Tibial nerve (tissue), 4 donors: ENCODE data around the gene TMEM183A.

Experiments used
- EP300 ChIP-seq, 2 donors: sonication (generic); formaldehyde crosslinking; IDR thresholded peaks; one replicate each; pipeline ENCODE4 v1.6.1; 2017; ENCODE audit warnings: antibody characterized with exemption in 2 of 2, mild to moderate bottlenecking in 1 of 2
- POLR2A ChIP-seq, 2 donors: fragments of 450-650 bp; IDR thresholded peaks; one replicate each; pipeline ENCODE4 v1.6.1; 2017; ENCODE audit warnings: antibody characterized with exemption in 2 of 2, mild to moderate bottlenecking in 2 of 2, moderate library complexity in 2 of 2
- TF ChIP-seq, protein P1 (sequence below), 5 experiments: fragments of 200-600 bp in 3 of 5; fragments of 450-650 bp in 2 of 5; sonication (generic) in 3 of 5; IDR thresholded peaks; one replicate each; pipeline ENCODE4 v1.5.1; 2016 to 2019; ENCODE audit warnings: antibody characterized with exemption in 5 of 5, mild to moderate bottlenecking in 3 of 5, moderate library complexity in 2 of 5

DNA sequence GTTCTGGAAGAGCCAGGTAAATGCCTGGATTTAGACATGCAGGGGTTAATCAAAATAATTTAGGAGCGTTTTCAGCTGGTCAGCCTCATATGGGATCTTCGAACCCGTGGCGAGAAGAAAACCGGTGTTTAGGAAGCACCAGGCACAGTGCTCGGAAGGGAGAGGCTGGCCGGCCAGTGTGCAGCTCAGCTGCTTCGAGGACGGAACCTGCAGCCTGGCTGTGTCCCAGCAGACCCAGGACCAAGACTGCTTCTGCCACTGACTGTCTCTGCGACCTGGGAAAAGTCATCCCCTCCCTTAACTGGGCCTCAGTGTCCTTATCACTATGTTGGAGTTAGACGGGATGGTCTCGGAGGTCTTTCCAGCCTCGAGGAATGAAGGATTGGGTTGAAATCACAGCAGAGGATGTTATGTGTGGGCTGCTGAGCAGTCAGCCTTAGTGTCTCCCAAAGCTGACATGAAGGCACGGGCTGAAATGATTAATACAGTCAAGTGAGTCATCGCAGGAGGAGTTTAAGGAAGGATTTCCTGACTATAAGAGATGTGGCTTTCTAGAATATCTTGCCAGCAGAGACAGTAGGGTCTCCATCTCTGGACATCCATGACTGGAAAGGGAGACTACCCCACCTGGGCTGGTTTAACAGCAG is 39.9 kb downstream of the TMEM183A start:
- TF ChIP-seq, protein P1, sequence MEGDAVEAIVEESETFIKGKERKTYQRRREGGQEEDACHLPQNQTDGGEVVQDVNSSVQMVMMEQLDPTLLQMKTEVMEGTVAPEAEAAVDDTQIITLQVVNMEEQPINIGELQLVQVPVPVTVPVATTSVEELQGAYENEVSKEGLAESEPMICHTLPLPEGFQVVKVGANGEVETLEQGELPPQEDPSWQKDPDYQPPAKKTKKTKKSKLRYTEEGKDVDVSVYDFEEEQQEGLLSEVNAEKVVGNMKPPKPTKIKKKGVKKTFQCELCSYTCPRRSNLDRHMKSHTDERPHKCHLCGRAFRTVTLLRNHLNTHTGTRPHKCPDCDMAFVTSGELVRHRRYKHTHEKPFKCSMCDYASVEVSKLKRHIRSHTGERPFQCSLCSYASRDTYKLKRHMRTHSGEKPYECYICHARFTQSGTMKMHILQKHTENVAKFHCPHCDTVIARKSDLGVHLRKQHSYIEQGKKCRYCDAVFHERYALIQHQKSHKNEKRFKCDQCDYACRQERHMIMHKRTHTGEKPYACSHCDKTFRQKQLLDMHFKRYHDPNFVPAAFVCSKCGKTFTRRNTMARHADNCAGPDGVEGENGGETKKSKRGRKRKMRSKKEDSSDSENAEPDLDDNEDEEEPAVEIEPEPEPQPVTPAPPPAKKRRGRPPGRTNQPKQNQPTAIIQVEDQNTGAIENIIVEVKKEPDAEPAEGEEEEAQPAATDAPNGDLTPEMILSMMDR (IDR thresholded peaks at IDR 0.05), result no peak
- TF ChIP-seq EP300 (IDR thresholded peaks at IDR 0.05), result no peak
- TF ChIP-seq POLR2A (IDR thresholded peaks at IDR 0.05), result no peak
